HG02610 (cell line): Measurements from ENCODE around the gene SNORC.

Experiments
- ATAC-seq: cut with Tn5 transposase; IDR thresholded peaks from one replicate; pipeline ENCODE4 v1.9.1; 2021; ENCODE audit warnings: mild to moderate bottlenecking, moderate library complexity; ENCODE audit not compliant: unreplicated experiment

The SNORC gene

GRCh38 chr2:232925153-232925820 is 55.2 kb downstream of the SNORC start:
- no peak for ATAC-seq

- ATAC-seq, result no peak
Observed at GRCh38 chr2:232925821-232926156, 55.7 kb downstream of the SNORC start.

- ATAC-seq, result no peak
Observed at GRCh38 chr2:232926431-232926939, 56.4 kb downstream of the SNORC start.

GRCh38 chr2:232927032-232927792 is 57.1 kb downstream of the SNORC start:
- ATAC-seq, result no peak

- ATAC-seq, result no peak
Observed at GRCh38 chr2:232927793-232928550, 57.9 kb downstream of the SNORC start.
